Measurements from ENCODE around the gene ZSWIM3. TPM values are rescaled to one million over a fixed set of nuclear protein-coding genes. Genes with fewer than 3 reads are reported as not detected.

The ZSWIM3 gene
- total and polyA plus RNA-seq, 8 donors: 0.46 to 2.2 (median 1.3) TPM

DNA sequence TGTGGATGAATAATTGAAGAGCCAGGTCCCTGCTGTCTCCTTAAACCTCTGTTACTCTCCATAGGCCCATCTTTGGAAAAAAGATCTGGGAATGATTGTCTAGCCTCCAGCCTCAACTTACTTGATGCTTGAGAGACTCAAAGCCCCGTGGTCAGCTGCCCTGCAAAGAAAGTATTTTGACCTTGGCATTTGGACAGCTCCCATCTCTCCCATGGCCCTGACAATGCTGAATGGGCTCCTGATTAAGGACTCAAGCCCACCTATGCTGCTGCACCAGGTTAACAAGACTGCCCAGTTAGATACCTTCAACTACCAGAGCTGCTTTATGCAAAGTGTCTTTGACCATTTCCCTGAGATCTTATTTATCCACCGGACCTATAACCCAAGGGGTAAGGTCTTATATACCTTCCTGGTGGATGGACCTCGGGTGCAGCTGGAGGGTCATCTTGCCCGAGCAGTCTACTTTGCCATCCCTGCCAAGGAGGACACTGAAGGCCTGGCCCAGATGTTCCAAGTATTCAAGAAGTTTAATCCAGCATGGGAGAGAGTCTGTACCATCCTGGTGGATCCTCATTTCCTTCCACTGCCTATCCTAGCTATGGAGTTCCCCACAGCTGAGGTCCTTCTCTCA is 25.2 kb downstream of the ZSWIM3 start:
- Histone ChIP-seq H3K27me3 (no peaks in the 10 kb centered on the region), H3K4me3 (no peak overlapping the region), H3K36me3 (peaks cover 0 to 18% (median 6%) of the 10 kb centered on the region in 3 donors), H3K9me3 (no peaks in the 10 kb centered on the region), H3K27ac (no peak overlapping the region), H3K4me1 (peaks cover 3 to 9% (median 4%) of the 10 kb centered on the region in 3 donors)
- intact Hi-C loops (cut with DNase I): no loop called here
- FAIRE-seq (no peak), DNase-seq (no peak), ATAC-seq (no peak)
- WGBS, 2 donors: 68 to 69% methylated on average over 4 of the region's 4 CpGs
- TF ChIP-seq, protein P1, sequence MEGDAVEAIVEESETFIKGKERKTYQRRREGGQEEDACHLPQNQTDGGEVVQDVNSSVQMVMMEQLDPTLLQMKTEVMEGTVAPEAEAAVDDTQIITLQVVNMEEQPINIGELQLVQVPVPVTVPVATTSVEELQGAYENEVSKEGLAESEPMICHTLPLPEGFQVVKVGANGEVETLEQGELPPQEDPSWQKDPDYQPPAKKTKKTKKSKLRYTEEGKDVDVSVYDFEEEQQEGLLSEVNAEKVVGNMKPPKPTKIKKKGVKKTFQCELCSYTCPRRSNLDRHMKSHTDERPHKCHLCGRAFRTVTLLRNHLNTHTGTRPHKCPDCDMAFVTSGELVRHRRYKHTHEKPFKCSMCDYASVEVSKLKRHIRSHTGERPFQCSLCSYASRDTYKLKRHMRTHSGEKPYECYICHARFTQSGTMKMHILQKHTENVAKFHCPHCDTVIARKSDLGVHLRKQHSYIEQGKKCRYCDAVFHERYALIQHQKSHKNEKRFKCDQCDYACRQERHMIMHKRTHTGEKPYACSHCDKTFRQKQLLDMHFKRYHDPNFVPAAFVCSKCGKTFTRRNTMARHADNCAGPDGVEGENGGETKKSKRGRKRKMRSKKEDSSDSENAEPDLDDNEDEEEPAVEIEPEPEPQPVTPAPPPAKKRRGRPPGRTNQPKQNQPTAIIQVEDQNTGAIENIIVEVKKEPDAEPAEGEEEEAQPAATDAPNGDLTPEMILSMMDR (IDR thresholded peaks at IDR 0.05): no peak

- peaks cover 3 to 9% (median 4%) of the 10 kb centered on the region in 3 donors for H3K4me1 ChIP-seq
- no peaks in the 10 kb centered on the region for H3K9me3 ChIP-seq
- FAIRE-seq (no peak), DNase-seq (no peak), ATAC-seq (no peak)
- H3K27ac ChIP-seq: no peak overlapping the region
- H3K27me3 ChIP-seq: no peaks in the 10 kb centered on the region
- H3K36me3 ChIP-seq: peaks cover 0 to 13% (median 6%) of the 10 kb centered on the region in 3 donors
- intact Hi-C loops (cut with DNase I): no loop called here
- no peak overlapping the region for H3K4me3 ChIP-seq
- 71 to 84% methylated on average over 9 of the region's 9 CpGs for WGBS, 2 donors
- TF ChIP-seq, protein P1 (IDR thresholded peaks at IDR 0.05): no peak
Observed at GRCh38 chr20:45883100-45883469, 25.7 kb downstream of the ZSWIM3 start.

DNA sequence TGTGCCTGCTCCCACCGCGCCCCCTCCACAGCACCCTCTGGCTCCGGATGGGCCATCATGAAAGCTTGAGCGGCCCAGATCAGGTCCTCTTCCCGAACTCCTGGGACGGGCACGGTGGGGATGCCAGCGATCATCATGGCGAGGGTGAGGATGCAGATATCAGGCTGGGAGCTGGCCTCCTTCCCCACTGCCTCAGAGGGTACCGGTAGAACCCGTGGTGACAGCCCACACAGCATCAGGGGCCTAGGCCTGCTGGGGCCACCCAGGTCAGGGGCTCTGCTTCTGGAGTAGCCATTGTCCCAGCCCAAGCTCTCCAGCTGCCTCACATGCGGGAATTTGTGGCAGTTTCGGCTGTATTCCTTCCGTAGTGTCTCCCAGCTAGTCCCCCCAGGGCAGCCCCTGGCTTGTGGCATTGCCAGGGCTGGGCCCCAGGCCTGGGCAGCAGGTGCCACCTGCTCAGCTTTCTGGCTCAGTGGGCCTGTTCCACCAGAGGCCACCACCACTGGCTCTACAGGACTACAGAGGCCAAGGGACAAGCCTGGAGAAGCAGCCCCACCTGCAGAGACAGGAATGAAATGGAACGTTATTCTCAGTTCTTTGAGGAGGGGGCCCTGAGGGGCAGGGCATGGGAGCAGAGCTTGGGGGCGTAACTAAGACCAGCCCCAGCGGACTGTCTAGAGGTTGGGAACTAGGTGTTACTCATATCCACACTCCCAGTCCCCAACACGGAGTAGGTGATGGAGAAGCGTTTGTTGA is 29.4 kb downstream of the ZSWIM3 start:
- WGBS, 2 donors: 89 to 93% methylated on average over 18 to 19 of the region's 19 CpGs
- no peak for ATAC-seq
- no peak for DNase-seq
- Histone ChIP-seq H3K27ac (no peak overlapping the region), H3K4me1 (peaks cover 1 to 3% (median 1%) of the 10 kb centered on the region in 3 donors), H3K27me3 (no peaks in the 10 kb centered on the region), H3K36me3 (peaks cover 0 to 8% (median 6%) of the 10 kb centered on the region in 3 donors), H3K9me3 (no peaks in the 10 kb centered on the region), H3K4me3 (no peak overlapping the region)
- intact Hi-C loops (cut with DNase I): loop anchor here in 1 of 3 donors (5.0 kb wide), 1 partner anchor 81 kb away; no protein-coding TSS in a partner anchor
- FAIRE-seq: no peak
- TF ChIP-seq, protein P1 (IDR thresholded peaks at IDR 0.05): no peak

DNA sequence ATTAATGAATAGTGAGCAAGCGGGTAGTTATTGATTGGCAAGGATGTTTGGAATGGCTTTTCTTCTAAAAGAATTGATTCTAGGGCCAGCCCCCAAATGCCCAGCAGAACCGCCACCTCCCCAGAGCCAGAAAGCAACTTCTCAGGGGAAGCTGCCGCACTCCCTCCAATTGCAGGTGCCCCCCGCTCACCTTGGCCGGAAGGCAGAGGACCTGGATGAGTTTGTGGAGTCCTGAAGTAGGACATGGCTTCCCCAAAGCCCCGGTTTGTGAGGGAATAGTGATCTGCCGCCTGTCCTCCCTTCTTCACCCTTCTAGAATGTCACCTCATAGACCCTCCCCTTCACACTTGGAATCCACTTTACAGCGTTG is 29.9 kb downstream of the ZSWIM3 start, which contains the start of gene SPATA25:
Gene SPATA25 (minus strand): TSS at position 277 of the 370 bp plus-strand sequence. CDS start 32 bp downstream, at position 245.
- Histone ChIP-seq H3K36me3 (peaks cover 0 to 8% (median 6%) of the 10 kb centered on the region in 3 donors), H3K4me1 (peaks cover 0 to 4% (median 3%) of the 10 kb centered on the region in 3 donors), H3K27me3 (no peaks in the 10 kb centered on the region), H3K4me3 (no peak within 1 kb of the TSS), H3K9me3 (no peaks in the 10 kb centered on the region), H3K27ac (no peak within 1 kb of the TSS)
- 87 to 91% methylated on average over 8 of the region's 8 CpGs for WGBS, 2 donors
- intact Hi-C loops (cut with DNase I): loop anchor here in 1 of 3 donors (5.0 kb wide), 1 partner anchor 80 kb away; no protein-coding TSS in a partner anchor
- ATAC-seq (no peak), DNase-seq (no peak), FAIRE-seq (no peak)
- TF ChIP-seq, protein P1 (IDR thresholded peaks at IDR 0.05): no peak
